Measurements from ENCODE around the gene ZNF451. TPM values are rescaled to one million over a fixed set of nuclear protein-coding genes. Genes with fewer than 3 reads are reported as not detected.

ZNF451 gene
- polyA plus RNA-seq, 2 donors, result 7.3 to 9.1 TPM

DNA sequence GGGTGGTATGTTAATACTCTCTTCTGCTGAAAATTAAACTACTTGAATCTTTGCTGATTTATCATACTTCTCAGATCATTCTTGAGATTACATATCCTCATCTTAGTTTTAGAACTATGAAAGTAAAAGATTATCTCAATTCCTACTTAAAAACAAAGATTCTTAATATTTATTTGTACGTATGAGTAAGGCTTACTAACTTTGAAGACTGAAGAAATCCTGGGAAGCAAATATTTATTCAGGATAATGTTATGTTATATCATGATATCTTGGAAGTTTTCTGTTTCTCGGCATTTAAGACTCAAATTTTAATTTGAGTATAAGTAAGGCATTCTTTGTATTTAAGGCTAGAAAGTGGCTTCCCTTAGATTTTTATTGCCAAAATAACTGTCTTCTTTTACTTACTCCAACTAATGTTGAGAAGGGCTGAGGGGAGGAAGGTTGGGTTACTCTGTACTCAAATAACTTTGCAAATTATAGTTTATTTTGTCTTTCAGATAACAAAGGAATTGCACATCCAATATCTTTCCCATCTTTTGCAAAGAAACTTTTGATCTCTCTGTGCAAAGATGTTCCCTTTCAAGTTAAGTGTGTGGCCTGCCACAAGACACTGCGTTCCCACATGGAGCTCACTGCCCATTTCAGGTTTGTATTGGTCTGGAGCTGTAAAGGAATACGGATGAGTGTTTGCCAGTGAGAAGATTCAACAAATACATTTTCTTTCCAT is 51.6 kb downstream of the ZNF451 start:
- H3K27ac ChIP-seq (ENCODE audit: low read depth in 2 of 2, low read length in 1 of 2), result no peak overlapping the region
- 88 to 90% methylated on average over 4 of the region's 4 CpGs for whole genome bisulfite sequencing, 2 donors
- H3K4me3 ChIP-seq (ENCODE audit: low read depth in 1 of 2, low read length in 2 of 2), result no peak overlapping the region
- no peaks in the 10 kb centered on the region for H3K36me3 ChIP-seq (ENCODE audit: control insufficient read depth in 2 of 2, insufficient read depth in 2 of 2, low read length in 1 of 2)
- H3K9me3 ChIP-seq (ENCODE audit: control insufficient read depth in 2 of 2, insufficient read depth in 1 of 2, low read depth in 1 of 2, low read length in 1 of 2), result no peaks in the 10 kb centered on the region
- no peaks in the 10 kb centered on the region for H3K4me1 ChIP-seq (ENCODE audit: control insufficient read depth in 2 of 2, insufficient read depth in 2 of 2, low read length in 1 of 2)
- no peaks in the 10 kb centered on the region for H3K27me3 ChIP-seq (ENCODE audit: control insufficient read depth in 1 of 2, insufficient read depth in 2 of 2, low read length in 2 of 2)

DNA sequence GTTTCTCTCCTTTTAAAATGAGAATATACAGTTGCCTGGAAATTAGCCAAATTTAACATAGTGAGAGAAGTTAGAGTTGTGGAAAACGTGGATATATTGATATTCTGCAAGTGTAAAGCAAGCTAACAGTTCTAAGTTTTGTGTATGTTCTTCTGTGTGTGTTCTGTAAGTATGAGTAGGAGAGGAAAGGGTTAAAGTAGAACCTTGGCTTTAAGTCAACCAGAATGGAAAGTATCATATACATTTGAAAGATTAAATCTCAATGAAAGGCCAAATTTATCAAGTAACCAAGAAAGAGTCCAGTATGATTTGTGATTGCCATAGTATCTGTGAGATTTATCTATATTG is 52.2 kb downstream of the ZNF451 start:
- no peaks in the 10 kb centered on the region for H3K27me3 ChIP-seq (ENCODE audit: control insufficient read depth in 1 of 2, insufficient read depth in 2 of 2, low read length in 2 of 2)
- H3K36me3 ChIP-seq (ENCODE audit: control insufficient read depth in 2 of 2, insufficient read depth in 2 of 2, low read length in 1 of 2), result no peaks in the 10 kb centered on the region
- H3K9me3 ChIP-seq (ENCODE audit: control insufficient read depth in 2 of 2, insufficient read depth in 1 of 2, low read depth in 1 of 2, low read length in 1 of 2), result no peaks in the 10 kb centered on the region
- H3K27ac ChIP-seq (ENCODE audit: low read depth in 2 of 2, low read length in 1 of 2), result no peak overlapping the region
- H3K4me1 ChIP-seq (ENCODE audit: control insufficient read depth in 2 of 2, insufficient read depth in 2 of 2, low read length in 1 of 2), result no peaks in the 10 kb centered on the region
- no peak overlapping the region for H3K4me3 ChIP-seq (ENCODE audit: low read depth in 1 of 2, low read length in 2 of 2)
- WGBS, 2 donors, result 70 to 81% methylated on average over 1 of the region's 1 CpG

DNA sequence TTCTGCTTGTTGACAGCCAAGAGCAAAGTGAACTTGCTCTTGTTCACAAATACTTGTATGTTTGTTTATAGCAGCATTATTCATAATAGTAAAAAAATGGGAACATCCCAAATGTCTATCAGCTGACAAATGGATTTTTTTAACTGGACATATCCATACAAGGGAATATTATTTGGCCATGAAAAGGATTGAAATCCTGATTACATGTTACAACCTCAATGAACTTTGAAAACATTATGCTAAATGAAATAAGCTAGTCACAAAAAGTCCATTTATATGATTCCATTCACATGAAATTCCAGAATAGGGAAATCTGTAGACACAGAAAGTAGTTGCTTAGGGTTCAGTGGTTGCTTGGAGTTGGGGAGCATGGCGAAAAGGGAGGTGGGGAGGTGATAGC is 53.7 kb downstream of the ZNF451 start:
- Histone ChIP-seq H3K9me3 (ENCODE audit: control insufficient read depth in 2 of 2, insufficient read depth in 1 of 2, low read depth in 1 of 2, low read length in 1 of 2) (no peaks in the 10 kb centered on the region), H3K27ac (ENCODE audit: low read depth in 2 of 2, low read length in 1 of 2) (no peak overlapping the region), H3K4me3 (ENCODE audit: low read depth in 1 of 2, low read length in 2 of 2) (no peak overlapping the region), H3K36me3 (ENCODE audit: control insufficient read depth in 2 of 2, insufficient read depth in 2 of 2, low read length in 1 of 2) (peaks cover 0 to 5% of the 10 kb centered on the region in 2 donors), H3K27me3 (ENCODE audit: control insufficient read depth in 1 of 2, insufficient read depth in 2 of 2, low read length in 2 of 2) (no peaks in the 10 kb centered on the region), H3K4me1 (ENCODE audit: control insufficient read depth in 2 of 2, insufficient read depth in 2 of 2, low read length in 1 of 2) (no peaks in the 10 kb centered on the region)
- 96 to 97% methylated on average over 1 of the region's 1 CpG for WGBS, 2 donors

DNA sequence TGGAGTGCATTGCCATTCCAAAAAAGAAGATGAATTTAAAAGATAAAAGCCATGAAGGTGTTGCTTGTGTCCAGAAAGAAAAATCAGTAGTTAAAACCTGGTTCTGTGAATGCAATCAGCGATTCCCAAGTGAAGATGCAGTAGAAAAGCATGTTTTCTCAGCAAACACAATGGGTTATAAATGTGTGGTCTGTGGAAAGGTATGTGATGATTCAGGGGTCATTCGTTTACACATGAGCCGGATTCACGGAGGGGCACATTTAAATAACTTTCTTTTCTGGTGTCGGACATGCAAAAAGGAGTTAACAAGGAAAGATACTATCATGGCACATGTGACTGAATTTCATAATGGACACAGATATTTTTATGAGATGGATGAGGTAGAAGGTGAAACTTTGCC is 57.4 kb downstream of the ZNF451 start:
- WGBS, 2 donors, result 91 to 97% methylated on average over 5 of the region's 5 CpGs
- Histone ChIP-seq H3K4me3 (ENCODE audit: low read depth in 1 of 2, low read length in 2 of 2) (no peak overlapping the region), H3K4me1 (ENCODE audit: control insufficient read depth in 2 of 2, insufficient read depth in 2 of 2, low read length in 1 of 2) (no peaks in the 10 kb centered on the region), H3K9me3 (ENCODE audit: control insufficient read depth in 2 of 2, insufficient read depth in 1 of 2, low read depth in 1 of 2, low read length in 1 of 2) (no peaks in the 10 kb centered on the region), H3K36me3 (ENCODE audit: control insufficient read depth in 2 of 2, insufficient read depth in 2 of 2, low read length in 1 of 2) (peaks cover 0 to 5% of the 10 kb centered on the region in 2 donors), H3K27me3 (ENCODE audit: control insufficient read depth in 1 of 2, insufficient read depth in 2 of 2, low read length in 2 of 2) (no peaks in the 10 kb centered on the region), H3K27ac (ENCODE audit: low read depth in 2 of 2, low read length in 1 of 2) (no peak overlapping the region)

DNA sequence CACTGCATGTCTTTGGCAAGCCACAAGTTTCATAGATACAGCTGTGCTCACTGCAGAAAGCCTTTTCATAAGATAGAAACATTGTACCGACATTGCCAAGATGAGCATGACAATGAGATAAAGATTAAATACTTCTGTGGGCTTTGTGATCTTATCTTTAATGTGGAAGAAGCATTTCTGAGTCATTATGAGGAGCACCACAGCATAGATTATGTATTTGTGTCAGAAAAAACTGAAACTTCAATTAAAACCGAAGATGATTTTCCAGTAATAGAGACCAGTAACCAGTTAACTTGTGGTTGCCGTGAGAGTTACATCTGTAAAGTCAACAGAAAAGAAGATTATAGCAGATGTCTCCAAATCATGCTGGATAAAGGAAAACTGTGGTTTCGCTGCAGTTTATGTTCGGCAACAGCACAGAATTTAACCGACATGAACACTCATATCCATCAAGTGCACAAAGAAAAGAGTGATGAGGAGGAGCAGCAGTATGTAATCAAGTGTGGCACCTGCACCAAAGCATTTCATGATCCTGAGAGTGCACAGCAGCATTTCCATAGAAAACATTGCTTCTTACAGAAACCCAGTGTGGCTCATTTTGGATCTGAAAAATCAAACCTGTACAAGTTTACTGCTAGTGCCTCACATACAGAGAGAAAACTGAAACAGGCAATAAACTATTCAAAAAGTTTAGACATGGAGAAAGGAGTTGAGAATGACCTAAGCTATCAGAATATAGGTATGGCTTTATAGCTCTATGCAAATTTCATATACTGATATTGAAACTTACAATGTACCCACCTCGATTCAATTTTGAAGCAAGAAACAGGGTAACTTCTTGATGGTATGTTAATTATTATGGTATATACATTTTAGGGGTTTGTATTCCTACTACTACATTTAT is 58.2 kb downstream of the ZNF451 start:
- H3K27me3 ChIP-seq (ENCODE audit: control insufficient read depth in 1 of 2, insufficient read depth in 2 of 2, low read length in 2 of 2), result no peaks in the 10 kb centered on the region
- H3K27ac ChIP-seq (ENCODE audit: low read depth in 2 of 2, low read length in 1 of 2), result no peak overlapping the region
- no peak overlapping the region for H3K4me3 ChIP-seq (ENCODE audit: low read depth in 1 of 2, low read length in 2 of 2)
- H3K9me3 ChIP-seq (ENCODE audit: control insufficient read depth in 2 of 2, insufficient read depth in 1 of 2, low read depth in 1 of 2, low read length in 1 of 2), result no peaks in the 10 kb centered on the region
- H3K36me3 ChIP-seq (ENCODE audit: control insufficient read depth in 2 of 2, insufficient read depth in 2 of 2, low read length in 1 of 2), result peaks cover 0 to 5% of the 10 kb centered on the region in 2 donors
- WGBS, 2 donors, result 84 to 86% methylated on average over 7 of the region's 7 CpGs
- no peaks in the 10 kb centered on the region for H3K4me1 ChIP-seq (ENCODE audit: control insufficient read depth in 2 of 2, insufficient read depth in 2 of 2, low read length in 1 of 2)

DNA sequence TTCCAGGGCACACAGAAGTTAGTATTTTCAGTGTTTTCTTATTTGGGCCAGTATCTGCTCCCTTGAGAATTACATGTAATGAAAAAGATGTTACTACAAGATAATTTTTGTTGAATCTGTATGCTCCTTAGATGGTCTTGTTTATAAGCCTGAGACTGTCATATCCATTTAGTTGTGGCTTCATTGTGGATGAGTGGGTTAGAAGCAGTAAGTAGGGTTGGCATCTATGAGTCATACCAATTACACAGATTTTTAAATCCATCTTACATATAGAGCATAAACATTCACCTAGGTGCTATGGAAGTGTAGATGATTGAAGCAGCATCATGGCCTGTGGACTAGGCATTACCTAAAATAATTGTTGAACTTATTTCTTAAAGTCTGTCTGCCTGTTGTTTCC is 68.7 kb downstream of the ZNF451 start:
- no peaks in the 10 kb centered on the region for H3K4me1 ChIP-seq (ENCODE audit: control insufficient read depth in 2 of 2, insufficient read depth in 2 of 2, low read length in 1 of 2)
- no peak overlapping the region for H3K27ac ChIP-seq (ENCODE audit: low read depth in 2 of 2, low read length in 1 of 2)
- H3K4me3 ChIP-seq (ENCODE audit: low read depth in 1 of 2, low read length in 2 of 2), result no peak overlapping the region
- H3K9me3 ChIP-seq (ENCODE audit: control insufficient read depth in 2 of 2, insufficient read depth in 1 of 2, low read depth in 1 of 2, low read length in 1 of 2), result no peaks in the 10 kb centered on the region
- H3K36me3 ChIP-seq (ENCODE audit: control insufficient read depth in 2 of 2, insufficient read depth in 2 of 2, low read length in 1 of 2), result peaks cover 0 to 3% of the 10 kb centered on the region in 2 donors
- H3K27me3 ChIP-seq (ENCODE audit: control insufficient read depth in 1 of 2, insufficient read depth in 2 of 2, low read length in 2 of 2), result no peaks in the 10 kb centered on the region

DNA sequence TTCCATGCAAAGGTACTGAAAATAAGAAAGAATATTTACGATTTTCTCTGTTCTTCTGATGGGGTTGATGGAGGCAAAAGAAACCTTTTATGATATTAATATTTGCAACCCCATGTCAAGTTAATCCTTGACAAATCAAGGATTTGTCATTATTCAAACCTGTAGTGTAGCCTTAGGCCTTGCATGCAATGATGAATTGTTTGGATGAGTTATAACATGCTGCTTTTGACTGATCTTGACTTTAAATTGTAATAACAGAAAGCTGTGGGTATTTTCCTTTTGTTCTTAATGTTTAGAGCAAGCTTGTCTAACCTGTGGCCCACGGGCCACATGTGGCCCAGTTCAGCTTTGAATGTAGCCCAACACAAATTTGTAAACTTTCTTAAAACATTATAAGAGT is 69.1 kb downstream of the ZNF451 start:
- H3K4me3 ChIP-seq (ENCODE audit: low read depth in 1 of 2, low read length in 2 of 2), result no peak overlapping the region
- WGBS, 2 donors, result 55 to 67% methylated on average over 2 of the region's 2 CpGs
- no peaks in the 10 kb centered on the region for H3K36me3 ChIP-seq (ENCODE audit: control insufficient read depth in 2 of 2, insufficient read depth in 2 of 2, low read length in 1 of 2)

DNA sequence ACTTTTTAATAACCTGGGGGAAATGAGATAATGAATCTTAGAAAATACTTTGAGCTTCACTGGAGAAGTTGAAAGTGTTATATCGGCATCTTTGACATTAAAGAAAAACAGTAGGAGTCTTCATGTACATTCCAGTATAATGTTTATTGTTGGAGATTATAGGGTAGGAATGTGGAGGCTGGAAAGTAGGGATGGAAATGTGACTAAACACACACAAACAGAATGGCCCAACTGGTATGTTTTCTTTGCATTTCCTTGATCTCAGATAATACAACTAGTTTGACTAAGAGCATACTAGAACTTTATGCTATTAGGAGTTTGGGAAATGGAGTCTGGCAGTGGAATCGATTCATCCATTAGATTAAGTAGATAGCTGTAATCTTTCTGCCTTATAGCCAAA is 72.0 kb downstream of the ZNF451 start:
- no peaks in the 10 kb centered on the region for H3K4me1 ChIP-seq (ENCODE audit: control insufficient read depth in 2 of 2, insufficient read depth in 2 of 2, low read length in 1 of 2)
- H3K27ac ChIP-seq (ENCODE audit: low read depth in 2 of 2, low read length in 1 of 2), result no peak overlapping the region
- H3K36me3 ChIP-seq (ENCODE audit: control insufficient read depth in 2 of 2, insufficient read depth in 2 of 2, low read length in 1 of 2), result no peaks in the 10 kb centered on the region
- H3K9me3 ChIP-seq (ENCODE audit: control insufficient read depth in 2 of 2, insufficient read depth in 1 of 2, low read depth in 1 of 2, low read length in 1 of 2), result no peaks in the 10 kb centered on the region
- H3K27me3 ChIP-seq (ENCODE audit: control insufficient read depth in 1 of 2, insufficient read depth in 2 of 2, low read length in 2 of 2), result no peaks in the 10 kb centered on the region
- WGBS, 2 donors, result 87 to 94% methylated on average over 2 of the region's 2 CpGs
- no peak overlapping the region for H3K4me3 ChIP-seq (ENCODE audit: low read depth in 1 of 2, low read length in 2 of 2)

More for the DNA sequence above, 69.1 kb downstream of the ZNF451 start:
- no peaks in the 10 kb centered on the region for H3K27me3 ChIP-seq (ENCODE audit: control insufficient read depth in 1 of 2, insufficient read depth in 2 of 2, low read length in 2 of 2)
- H3K9me3 ChIP-seq (ENCODE audit: control insufficient read depth in 2 of 2, insufficient read depth in 1 of 2, low read depth in 1 of 2, low read length in 1 of 2), result no peaks in the 10 kb centered on the region
- no peak overlapping the region for H3K27ac ChIP-seq (ENCODE audit: low read depth in 2 of 2, low read length in 1 of 2)
- H3K4me1 ChIP-seq (ENCODE audit: control insufficient read depth in 2 of 2, insufficient read depth in 2 of 2, low read length in 1 of 2), result no peaks in the 10 kb centered on the region

DNA sequence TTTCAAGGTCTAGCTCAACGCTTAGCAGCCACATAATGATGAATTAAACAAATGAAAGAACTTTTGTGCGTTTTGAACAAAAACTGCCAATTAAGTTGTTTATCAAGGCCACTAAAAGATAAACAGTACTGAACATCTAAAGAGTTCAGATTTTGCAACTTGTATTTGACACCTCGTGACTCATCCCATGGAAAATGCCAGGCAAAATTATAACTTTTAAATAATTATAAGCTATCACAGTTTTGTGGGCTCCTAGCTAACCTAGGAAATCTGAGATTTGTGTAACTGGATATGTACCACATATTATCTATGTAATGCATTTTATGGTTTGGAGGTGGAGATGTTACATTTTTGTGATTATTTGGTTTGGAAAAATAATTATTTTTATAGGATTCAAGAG is 72.5 kb downstream of the ZNF451 start:
- no peak overlapping the region for H3K4me3 ChIP-seq (ENCODE audit: low read depth in 1 of 2, low read length in 2 of 2)
- WGBS, 2 donors, result 83 to 85% methylated on average over 3 of the region's 3 CpGs

More for the DNA sequence above, 72.5 kb downstream of the ZNF451 start:
- H3K4me1 ChIP-seq (ENCODE audit: control insufficient read depth in 2 of 2, insufficient read depth in 2 of 2, low read length in 1 of 2), result no peaks in the 10 kb centered on the region
- H3K27me3 ChIP-seq (ENCODE audit: control insufficient read depth in 1 of 2, insufficient read depth in 2 of 2, low read length in 2 of 2), result no peaks in the 10 kb centered on the region
- H3K36me3 ChIP-seq (ENCODE audit: control insufficient read depth in 2 of 2, insufficient read depth in 2 of 2, low read length in 1 of 2), result no peaks in the 10 kb centered on the region
- no peak overlapping the region for H3K27ac ChIP-seq (ENCODE audit: low read depth in 2 of 2, low read length in 1 of 2)
- H3K9me3 ChIP-seq (ENCODE audit: control insufficient read depth in 2 of 2, insufficient read depth in 1 of 2, low read depth in 1 of 2, low read length in 1 of 2), result no peaks in the 10 kb centered on the region
